NB4 (cell line): ENCODE data around the gene PDE6B.
"Not testable (repeated sequence)": the region's sequence is repeated elsewhere in the genome, so short reads cannot be mapped to it uniquely, and the experiment has no call there.

Source experiments
- DNase-seq: peaks from one replicate; pipeline ENCODE4 v3.0.0; 2010; ENCODE audit warnings: low read depth
- H3K4me3 ChIP-seq: one replicate; pipeline ENCODE4 v1.5.1; 2011; ENCODE audit warnings: mild to moderate bottlenecking, low read depth, low read length, moderate library complexity
- MYC ChIP-seq: IDR thresholded peaks from 2 replicates; pipeline ENCODE4 v1.6.1; 2011; ENCODE audit warnings: low read depth, low read length
- POLR2A ChIP-seq: IDR thresholded peaks from 2 replicates; pipeline ENCODE4 v1.6.1; 2011; ENCODE audit warnings: mild to moderate bottlenecking; ENCODE audit not compliant: insufficient read length; ENCODE audit errors: extremely low read depth
- TF ChIP-seq, protein P1 (sequence below): IDR thresholded peaks from one replicate; pipeline ENCODE4 v1.5.1; 2012; ENCODE audit warnings: low read depth, low read length
- TF ChIP-seq, protein P2 (sequence below): IDR thresholded peaks from 2 replicates; pipeline ENCODE4 v1.6.1; 2011; ENCODE audit warnings: low read depth, low read length

PDE6B gene

DNA sequence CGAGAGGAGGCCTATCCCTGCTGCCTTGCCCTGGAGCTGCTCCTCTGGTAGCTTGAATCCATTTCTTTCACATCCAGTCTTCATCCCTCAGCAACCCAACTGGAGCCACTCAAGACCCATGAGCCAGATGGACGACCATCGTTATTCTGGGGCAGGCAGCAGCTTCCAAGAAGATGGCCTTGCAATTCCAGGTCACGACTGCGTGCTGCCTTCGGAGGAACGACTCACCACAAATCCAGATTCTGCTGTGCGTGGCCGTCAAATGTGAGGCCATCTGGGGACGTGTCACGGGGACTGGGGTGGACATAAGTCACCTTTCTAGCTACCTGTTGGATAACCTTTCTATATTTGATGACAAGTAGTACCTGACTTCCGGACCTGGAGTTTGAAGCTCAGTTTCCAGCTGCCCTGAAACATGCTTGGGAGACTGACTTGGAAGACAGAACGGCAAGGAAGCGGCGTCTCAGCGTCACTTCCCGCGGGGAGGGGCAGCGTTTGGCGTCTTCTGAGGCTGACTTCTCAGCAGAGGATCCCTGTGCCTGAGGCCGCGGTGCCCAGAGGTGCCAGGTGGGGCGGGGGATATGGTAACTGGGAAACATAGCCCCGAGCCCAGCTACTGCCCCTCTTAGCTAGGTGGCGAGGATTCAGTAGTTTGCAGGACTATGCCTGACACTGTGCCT is 37.6 kb upstream of the PDE6B start:
- H3K4me3 ChIP-seq: no peak overlapping the region
- DNase-seq: no peak
- TF ChIP-seq POLR2A (no peak), MYC (no peak)
- TF ChIP-seq, protein P1, sequence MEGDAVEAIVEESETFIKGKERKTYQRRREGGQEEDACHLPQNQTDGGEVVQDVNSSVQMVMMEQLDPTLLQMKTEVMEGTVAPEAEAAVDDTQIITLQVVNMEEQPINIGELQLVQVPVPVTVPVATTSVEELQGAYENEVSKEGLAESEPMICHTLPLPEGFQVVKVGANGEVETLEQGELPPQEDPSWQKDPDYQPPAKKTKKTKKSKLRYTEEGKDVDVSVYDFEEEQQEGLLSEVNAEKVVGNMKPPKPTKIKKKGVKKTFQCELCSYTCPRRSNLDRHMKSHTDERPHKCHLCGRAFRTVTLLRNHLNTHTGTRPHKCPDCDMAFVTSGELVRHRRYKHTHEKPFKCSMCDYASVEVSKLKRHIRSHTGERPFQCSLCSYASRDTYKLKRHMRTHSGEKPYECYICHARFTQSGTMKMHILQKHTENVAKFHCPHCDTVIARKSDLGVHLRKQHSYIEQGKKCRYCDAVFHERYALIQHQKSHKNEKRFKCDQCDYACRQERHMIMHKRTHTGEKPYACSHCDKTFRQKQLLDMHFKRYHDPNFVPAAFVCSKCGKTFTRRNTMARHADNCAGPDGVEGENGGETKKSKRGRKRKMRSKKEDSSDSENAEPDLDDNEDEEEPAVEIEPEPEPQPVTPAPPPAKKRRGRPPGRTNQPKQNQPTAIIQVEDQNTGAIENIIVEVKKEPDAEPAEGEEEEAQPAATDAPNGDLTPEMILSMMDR: no peak
- TF ChIP-seq, protein P2, sequence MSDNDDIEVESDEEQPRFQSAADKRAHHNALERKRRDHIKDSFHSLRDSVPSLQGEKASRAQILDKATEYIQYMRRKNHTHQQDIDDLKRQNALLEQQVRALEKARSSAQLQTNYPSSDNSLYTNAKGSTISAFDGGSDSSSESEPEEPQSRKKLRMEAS: no peak

DNA sequence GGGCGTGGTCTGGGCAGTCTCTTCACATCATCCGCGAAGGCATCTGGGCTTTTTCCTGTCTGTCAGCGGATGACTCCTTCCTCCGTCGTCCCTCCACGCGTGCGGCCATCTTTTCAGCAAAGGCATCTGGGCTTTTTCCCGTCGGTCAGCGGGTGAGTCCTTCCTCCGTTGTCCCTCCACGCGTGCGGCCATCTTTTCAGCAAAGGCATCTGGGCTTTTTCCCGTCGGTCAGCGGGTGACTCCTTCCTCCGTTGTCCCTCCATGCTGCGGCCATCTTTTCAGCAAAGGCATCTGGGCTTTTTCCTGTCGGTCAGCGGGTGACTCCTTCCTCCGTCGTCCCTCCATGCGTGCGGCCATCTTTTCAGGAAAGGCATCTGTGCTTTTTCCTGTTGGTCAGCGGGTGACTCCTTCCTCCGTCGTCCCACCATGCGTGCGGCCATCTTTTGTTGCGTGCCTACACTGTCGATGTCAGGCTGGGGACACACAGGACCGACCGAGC is 37.0 kb upstream of the PDE6B start:
- DNase-seq: no peak
- TF ChIP-seq MYC: no peak
- no peak overlapping the region for H3K4me3 ChIP-seq

DNA sequence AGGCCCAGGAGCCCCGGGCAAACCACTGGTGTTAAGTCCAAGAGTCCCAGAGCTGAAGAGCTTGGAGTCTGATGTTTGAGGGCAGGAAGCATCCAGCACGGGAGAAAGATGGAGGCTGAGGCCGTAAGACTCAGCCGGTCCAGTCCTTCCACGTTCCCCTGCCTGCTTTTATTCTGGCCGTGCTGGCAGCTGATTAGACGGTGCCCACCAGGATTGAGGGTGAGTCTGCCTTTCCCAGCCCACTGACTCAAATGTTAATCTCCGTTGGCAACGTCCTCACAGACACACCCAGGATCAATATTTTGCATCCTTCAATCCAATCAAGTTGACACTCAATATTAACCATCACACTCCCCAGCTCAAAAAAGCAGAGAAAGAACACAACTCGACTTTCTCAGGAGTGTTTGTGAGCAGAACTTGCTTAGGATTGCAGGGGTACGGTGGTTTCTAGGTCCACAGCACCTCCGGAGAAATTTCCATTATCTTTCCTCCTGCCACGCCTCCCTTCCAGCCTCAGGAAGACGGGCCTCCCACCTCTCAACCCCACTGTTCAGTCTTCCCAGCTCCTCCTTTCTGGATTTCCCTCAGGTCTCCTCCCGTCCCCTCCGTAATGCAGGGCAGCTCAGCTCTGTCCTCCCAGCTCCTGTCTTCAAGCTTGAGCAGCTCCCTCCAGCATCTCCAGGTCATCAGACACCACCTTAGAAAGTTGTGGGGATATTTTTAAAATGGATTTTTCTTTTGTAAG is 36.0 kb upstream of the PDE6B start:
- TF ChIP-seq, protein P2: no peak
- TF ChIP-seq MYC (no peak), POLR2A (no peak)
- TF ChIP-seq, protein P1: no peak
- no peak for DNase-seq
- no peak overlapping the region for H3K4me3 ChIP-seq

DNA sequence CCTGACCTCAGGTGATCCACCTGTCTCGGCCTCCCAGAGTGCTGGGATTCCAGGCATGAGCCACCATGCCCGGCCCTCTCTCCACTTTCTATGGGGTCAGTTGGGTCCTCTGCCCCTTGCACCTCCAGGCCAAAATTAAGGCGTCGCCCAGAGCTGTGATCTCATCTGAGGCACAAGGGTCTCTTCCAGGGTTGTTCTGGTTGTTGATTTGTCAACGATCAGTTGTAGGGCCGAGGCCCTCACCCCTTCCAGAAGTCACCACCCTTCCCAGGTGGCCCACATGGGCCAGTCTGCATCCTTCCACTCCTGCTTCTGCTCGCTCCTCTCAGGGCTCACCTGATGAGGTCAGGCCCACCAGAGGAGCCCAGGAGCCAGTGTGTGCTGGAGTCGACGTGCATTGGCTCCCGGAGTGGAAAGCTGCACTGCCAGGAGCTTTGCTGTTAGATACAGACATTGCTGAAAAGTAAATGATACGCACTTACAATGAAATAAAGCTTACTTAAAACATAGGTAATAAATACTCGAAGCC is 35.0 kb upstream of the PDE6B start:
- H3K4me3 ChIP-seq: no peak overlapping the region
- no peak for DNase-seq
- TF ChIP-seq, protein P2: no peak
- TF ChIP-seq MYC: no peak
- TF ChIP-seq, protein P1: no peak
- no peak for TF ChIP-seq POLR2A

DNA sequence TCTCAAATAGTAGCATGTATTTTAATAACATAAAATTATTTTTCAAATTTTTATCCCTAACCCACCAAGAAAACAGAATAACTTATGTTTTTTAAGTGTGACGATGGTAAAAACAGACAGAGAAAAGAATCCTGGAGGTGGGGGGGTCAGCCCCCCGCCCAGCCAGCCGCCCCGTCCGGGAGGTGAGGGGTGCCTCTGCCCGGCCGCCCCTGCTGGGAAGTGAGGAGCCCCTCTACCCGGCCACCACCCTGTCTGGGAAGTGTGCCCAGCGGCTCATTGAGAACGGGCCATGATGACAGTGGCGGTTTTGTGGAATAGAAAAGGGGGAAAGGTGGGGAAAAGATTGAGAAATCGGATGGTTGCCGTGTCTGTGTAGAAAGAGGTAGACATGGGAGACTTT is 33.2 kb upstream of the PDE6B start:
- H3K4me3 ChIP-seq, DNase-seq: not testable (repeated sequence)

DNA sequence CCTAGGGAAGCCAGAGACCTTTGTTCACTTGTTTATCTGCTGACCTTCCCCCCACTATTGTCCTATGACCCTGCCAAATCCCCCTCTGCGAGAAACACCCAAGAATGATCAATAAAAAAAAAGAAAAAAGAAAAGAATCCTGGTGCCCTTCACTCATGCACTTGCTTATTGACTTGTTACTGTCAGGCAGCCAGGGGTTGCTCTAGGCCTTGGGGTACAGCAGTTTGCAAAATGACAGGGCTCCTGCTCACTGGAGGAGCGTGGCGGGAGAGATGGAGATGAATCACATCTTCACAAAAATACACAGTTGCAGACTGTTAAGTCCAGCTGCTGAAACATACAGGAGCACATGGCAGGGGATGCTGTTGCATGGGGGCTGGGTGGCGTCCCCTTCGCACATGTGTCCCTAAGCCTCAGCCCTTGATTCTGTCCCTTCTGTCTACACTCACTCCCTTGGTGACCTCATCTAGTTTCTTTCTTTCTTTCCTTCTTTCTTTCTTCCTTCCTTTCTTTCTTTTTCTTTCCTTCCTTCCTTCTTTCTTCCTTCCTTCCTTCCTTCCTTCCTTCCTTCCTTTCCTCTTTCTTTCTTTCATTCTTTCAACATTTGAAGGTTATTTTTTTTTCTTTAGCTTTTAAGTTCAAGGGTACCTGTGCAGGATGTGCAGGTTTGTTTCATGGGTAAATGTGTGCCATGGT is 32.4 kb upstream of the PDE6B start:
- no peak for TF ChIP-seq MYC
- TF ChIP-seq, protein P2: peak; percentile 54
- no peak for DNase-seq
- no peak overlapping the region for H3K4me3 ChIP-seq

DNA sequence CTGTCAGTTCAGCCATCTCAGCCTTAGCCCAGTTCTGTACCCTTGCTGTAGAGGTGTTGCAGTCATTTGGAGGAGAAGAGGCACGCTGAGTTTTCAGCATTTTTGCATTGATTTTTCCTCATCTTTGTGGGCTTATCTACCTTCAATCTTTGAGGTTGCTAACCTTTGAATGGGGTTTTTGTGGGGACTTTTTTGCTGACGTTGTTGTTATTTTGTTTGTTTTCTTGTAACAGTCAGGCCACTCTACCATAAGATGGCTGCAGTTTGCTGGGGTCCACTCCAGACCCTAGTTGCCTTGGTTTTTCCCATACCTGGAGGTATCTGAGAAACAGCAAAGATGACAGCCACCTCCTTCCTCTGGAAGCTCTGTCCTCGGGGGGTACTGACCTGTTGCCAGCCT is 26.4 kb upstream of the PDE6B start:
- TF ChIP-seq, protein P1: no peak
- TF ChIP-seq, protein P2: no peak
- TF ChIP-seq POLR2A (no peak), MYC (no peak)
- no peak for DNase-seq
- no peak overlapping the region for H3K4me3 ChIP-seq
